HepG2 (cell line): ENCODE measurements around the gene KCNAB1. TPM values are rescaled to one million over a fixed set of nuclear protein-coding genes. Genes with fewer than 3 reads are reported as not detected.

Source experiments
- ATAC-seq: fragments of 200-7000 bp; cut with Tn5 transposase; 3 replicates; pipeline ENCODE4 v1.9.1; 2020; ENCODE audit warnings: mild to moderate bottlenecking, moderate library complexity
- BruUV-seq: library from RNA; stranded (reverse); fragments of 400-500 nt; replicated peaks from 2 replicates; lab custom pipeline; 2021; lab: Mats Ljungman, UMichigan
- CTCF ChIA-PET: fragments of 300-600 bp; formaldehyde crosslinking; extraction: SDS; loops from one replicate; lab custom pipeline; 2021; ENCODE audit warnings: low total read pairs, inconsistent platforms, low intra/inter-chr PET ratio; lab: Yijun Ruan, JAX
- POLR2A ChIA-PET: fragments of 350-600 bp; sonication (Branson Sonifier 250); formaldehyde crosslinking; loops from one replicate; lab custom pipeline; 2020; ENCODE audit warnings: antibody characterized with exemption, inconsistent platforms; lab: Yijun Ruan, JAX
- DNase-seq: peaks from one replicate; pipeline ENCODE4 v3.0.0-alpha.2; 2015; ENCODE audit warnings: low spot score
- FAIRE-seq: peaks from 3 replicates; lab custom pipeline; 2011; peaks lifted over from hg19 to GRCh38; lab: Jason Lieb, UNC
- H2AFZ ChIP-seq: one replicate; pipeline ENCODE4 v1.6.1; 2011; ENCODE audit warnings: low read length, inconsistent platforms
- H3K27ac ChIP-seq: fragments of 300-600 bp; 3 replicates; pipeline ENCODE4 v1.8.0; 2011; ENCODE audit warnings: mixed run types, mild to moderate bottlenecking, mixed read lengths, low read length, inconsistent platforms; ENCODE audit not compliant: insufficient read depth; ENCODE audit errors: extremely low read length
- H3K27me3 ChIP-seq, 2 experiments: fragments of 200-600 bp in 1 of 2; 2 replicates in 1 of 2; 3 replicates in 1 of 2; pipeline versions ENCODE4 v1.6.0 to v1.8.0; 2011; ENCODE audit warnings: low read length in 2 of 2, mild to moderate bottlenecking in 2 of 2, moderate library complexity in 2 of 2, inconsistent platforms in 1 of 2; ENCODE audit not compliant: insufficient read depth in 2 of 2, control insufficient read depth in 1 of 2
- H3K36me3 ChIP-seq, 2 experiments: fragments of 200-600 bp in 1 of 2; replicated peaks in 1 of 2; 2 replicates in 1 of 2; 3 replicates in 1 of 2; pipeline versions ENCODE4 v1.5.1 to v1.8.0; 2011; ENCODE audit warnings: low read length in 2 of 2, inconsistent platforms in 1 of 2; ENCODE audit not compliant: insufficient read depth in 2 of 2, control insufficient read depth in 1 of 2
- H3K4me1 ChIP-seq: 2 replicates; pipeline ENCODE4 v1.5.1; 2012; ENCODE audit warnings: low read length, inconsistent platforms; ENCODE audit not compliant: insufficient read depth
- H3K4me2 ChIP-seq: 2 replicates; pipeline ENCODE4 v1.6.0; 2011; ENCODE audit warnings: low read depth, low read length, inconsistent platforms
- H3K4me3 ChIP-seq, 3 experiments: fragments of 200-600 bp in 1 of 3; sonication (generic), shearing (Covaris generic) in 1 of 3; replicated peaks in 1 of 3; 2 replicates each; pipeline ENCODE4 v1.5.1; 2011 to 2016; ENCODE audit warnings: low read length in 3 of 3, inconsistent platforms in 2 of 3, low read depth in 2 of 3, mild to moderate bottlenecking in 2 of 3, control low read depth in 1 of 3, mixed read lengths in 1 of 3; ENCODE audit not compliant: insufficient read depth in 1 of 3
- H3K79me2 ChIP-seq: one replicate; pipeline ENCODE4 v1.6.1; 2011; ENCODE audit warnings: low read length, inconsistent platforms; ENCODE audit not compliant: insufficient read depth
- H3K9ac ChIP-seq: 2 replicates; pipeline ENCODE4 v1.6.0; 2011; ENCODE audit warnings: mild to moderate bottlenecking, low read depth, low read length, inconsistent platforms; ENCODE audit not compliant: insufficient read depth
- H3K9me3 ChIP-seq: 2 replicates; pipeline ENCODE4 v1.5.1; 2012; ENCODE audit warnings: mild to moderate bottlenecking, low read length
- H4K20me1 ChIP-seq: 2 replicates; pipeline ENCODE4 v1.6.0; 2011; ENCODE audit warnings: inconsistent platforms, mild to moderate bottlenecking, low read length, moderate library complexity; ENCODE audit not compliant: insufficient read depth
- AKNA ChIP-seq: sonication (generic); formaldehyde crosslinking; IDR thresholded peaks from 2 replicates; pipeline ENCODE4 v1.4.0; 2020; ENCODE audit warnings: missing genetic modification reagents, borderline replicate concordance
- ETV5 ChIP-seq: IDR thresholded peaks from 2 replicates; pipeline ENCODE4 v1.6.1; 2018; ENCODE audit warnings: missing biosample characterization, missing genetic modification reagents, inconsistent platforms, borderline replicate concordance
- HOXA3 ChIP-seq: sonication (generic); formaldehyde crosslinking; IDR thresholded peaks from 2 replicates; pipeline ENCODE4 v1.5.0; 2020; ENCODE audit warnings: missing genetic modification reagents
- NFAT5 ChIP-seq: sonication (generic); formaldehyde crosslinking; IDR thresholded peaks from 2 replicates; pipeline ENCODE4 v1.4.0; 2020; ENCODE audit warnings: missing genetic modification reagents
- SCMH1 ChIP-seq: sonication (generic); formaldehyde crosslinking; IDR thresholded peaks from 2 replicates; pipeline ENCODE4 v1.9.0; 2021; ENCODE audit warnings: missing genetic modification reagents, mild to moderate bottlenecking, borderline replicate concordance
- ZBTB21 ChIP-seq: sonication (generic); formaldehyde crosslinking; IDR thresholded peaks from 2 replicates; pipeline ENCODE4 v1.4.0; 2020; ENCODE audit warnings: missing genetic modification reagents
- ZBTB39 ChIP-seq: sonication (generic); formaldehyde crosslinking; IDR thresholded peaks from 2 replicates; pipeline ENCODE4 v1.5.0; 2020; ENCODE audit warnings: missing genetic modification reagents
- ZNF124 ChIP-seq: sonication (generic); formaldehyde crosslinking; IDR thresholded peaks from 2 replicates; pipeline ENCODE4 v1.4.0; 2020; ENCODE audit warnings: missing genetic modification reagents
- ZNF430 ChIP-seq: sonication (generic); formaldehyde crosslinking; IDR thresholded peaks from 2 replicates; pipeline ENCODE4 v1.9.0; 2021; ENCODE audit warnings: mild to moderate bottlenecking, missing genetic modification reagents
- ZNF577 ChIP-seq: sonication (generic); formaldehyde crosslinking; IDR thresholded peaks from 2 replicates; pipeline ENCODE4 v1.4.0; 2020; ENCODE audit warnings: mild to moderate bottlenecking, low read depth, missing genetic modification reagents, borderline replicate concordance
- ZNF788 ChIP-seq: sonication (generic); formaldehyde crosslinking; IDR thresholded peaks from 2 replicates; pipeline ENCODE4 v1.5.0; 2020; ENCODE audit warnings: mild to moderate bottlenecking, missing genetic modification reagents, borderline replicate concordance
- ZSCAN31 ChIP-seq: sonication (generic); formaldehyde crosslinking; IDR thresholded peaks from 2 replicates; pipeline ENCODE4 v1.5.0; 2020; ENCODE audit warnings: low read depth, mild to moderate bottlenecking, missing genetic modification reagents
- WGBS: methylation state at CpG from one replicate; pipeline ENCODE4 v1.1.6; 2017; ENCODE audit warnings: low lambda C conversion rate; 5-methylcytosine and 5-hydroxymethylcytosine counted together
- in situ Hi-C: cut with HindIII; loops from 2 replicates; pipeline ENCODE4 v1.10.0; 2017; ENCODE audit warnings: low pct_unique_long_range_greater_than_20kb; ENCODE audit not compliant: extremely low pct_ligation_motif_present
- intact Hi-C: fragments of 100-400 bp; cut with micrococcal nuclease; formaldehyde crosslinking; loops from one replicate; pipeline ENCODE4 v1.10.0; 2022; ENCODE audit not compliant: unreplicated experiment
- polyA plus RNA-seq, 8 experiments: library from polyadenylated mRNA; depleted of rRNA in 3 of 8; stranded (reverse) in 7 of 8; unstranded in 1 of 8; fragments of >200 nt; fragmentation: Illumina TruSeq in 4 of 8; extraction: Trizol in 4 of 8; gene quantifications; 2 replicates each; pipeline versions ENCODE4 v1.2.1 to v1.2.3, GENCODE V29; 2011 to 2016; ENCODE audit warnings: low read depth in 4 of 8, missing spikeins in 1 of 8, mixed read lengths in 1 of 8; ENCODE audit not compliant: insufficient read depth in 1 of 8
- total RNA-seq, 5 experiments: library from RNA; depleted of rRNA; stranded (reverse); fragments of >200 nt; fragmentation: Illumina TruSeq; extraction: Trizol; gene quantifications; 2 replicates each; pipeline ENCODE4 v1.2.3, GENCODE V29; 2016; ENCODE audit warnings: low read depth in 1 of 5

KCNAB1 gene
- total and polyA plus RNA-seq, 2 of the 13 experiments (the other 11 are each of a cell fraction or from before 2014, with no cell fraction given) = not detected

- TF ChIP-seq ZNF788 (CRISPR knock-in tag) (no peak), ZNF430 (CRISPR knock-in tag) (no peak), ZNF124 (no peak), ZBTB21 (CRISPR knock-in tag) (no peak), AKNA (no peak), ETV5 (CRISPR knock-in tag) (no peak), ZSCAN31 (no peak), SCMH1 (CRISPR knock-in tag) (no peak)
Observed at GRCh38 chr3:156108616-156109015, 11.8 kb upstream of the KCNAB1 start (continued).

GRCh38 chr3:156109989-156110388, 10.4 kb upstream of the KCNAB1 start:
- Histone ChIP-seq H3K4me3 (no peak overlapping the region), H3K4me2 (no peak overlapping the region), H3K27me3 (peaks cover 1 to 4% of the 10 kb centered on the region in 2 experiments; a peak in 1 of 5 replicates), H3K79me2 (no peaks in the 10 kb centered on the region), H3K9ac (no peak overlapping the region), H4K20me1 (no peaks in the 10 kb centered on the region), H3K36me3 (no peaks in the 10 kb centered on the region), H2AFZ (no peak overlapping the region), H3K4me1 (no peaks in the 10 kb centered on the region), H3K27ac (no peak overlapping the region), H3K9me3 (no peaks in the 10 kb centered on the region)
- no peak for ATAC-seq
- BruUV-seq = no TSS peak
- CTCF ChIA-PET = no interaction called here
- no peak for DNase-seq
- WGBS = 1% methylated on average over 8 of the region's 9 CpGs
- no peak for FAIRE-seq
- intact Hi-C loops (no loop called here), in situ Hi-C loops (no loop called here)
- POLR2A ChIA-PET = no interaction called here
- TF ChIP-seq NFAT5 (CRISPR knock-in tag) (no peak), ZBTB39 (CRISPR knock-in tag) (no peak), HOXA3 (CRISPR knock-in tag) (no peak), ZNF577 (CRISPR knock-in tag) (no peak)
